ENCODE measurements around the gene CYB5A. TPM values are rescaled to one million over a fixed set of nuclear protein-coding genes. Genes with fewer than 3 reads are reported as not detected.

Gene CYB5A
- total and polyA plus RNA-seq, 2 of the 8 experiments (the other 6 are each of a cell fraction or from before 2014, with no cell fraction given), result 154 to 195 TPM

- no peak for TF ChIP-seq CHD7 (IDR thresholded peaks at IDR 0.05; ENCODE audit: insufficient replicate concordance, low read length)
- no peak for TF ChIP-seq SP4 (IDR thresholded peaks at IDR 0.05; ENCODE audit: low read length)
- no peak for TF ChIP-seq MAX (IDR thresholded peaks at IDR 0.05)
- no peak for TF ChIP-seq KDM5A (IDR thresholded peaks at IDR 0.05; ENCODE audit: low read length)
- no peak for TF ChIP-seq RFX5 (IDR thresholded peaks at IDR 0.05; ENCODE audit: borderline replicate concordance, low read depth, low read length)
- no peak for TF ChIP-seq CTCF (IDR thresholded peaks at IDR 0.05; ENCODE audit: control extremely low read depth in 1 of 3, insufficient read depth in 1 of 3, low read depth in 1 of 3, low read length in 3 of 3)
- TF ChIP-seq EZH2 (IDR thresholded peaks at IDR 0.05; ENCODE audit: low read depth, low read length, severe bottlenecking), result no peak
Observed at GRCh38 chr18:74314759-74315463, 23.1 kb upstream of the CYB5A start (continued).

Measured in H1 (cell line).